ENCODE results near the gene STK38. TPM values are rescaled to one million over a fixed set of nuclear protein-coding genes. Genes with fewer than 3 reads are reported as not detected.

STK38 gene
- total and polyA plus RNA-seq, 9 of the 15 experiments (the other 6 are each of a cell fraction or from before 2014, with no cell fraction given), result 5.7 to 28.7 (median 19.5) TPM

GRCh38 chr6:36491378-36491965 lies 55.8 kb downstream of the STK38 start (continued):
- no peak for TF ChIP-seq NR2C2 (CRISPR knock-in tag; IDR thresholded peaks at IDR 0.05)
- TF ChIP-seq NR2C2 (tag; IDR thresholded peaks at IDR 0.05), result no peak
- TF ChIP-seq BCL6 (CRISPR knock-in tag; IDR thresholded peaks at IDR 0.05), result no peak
- TF ChIP-seq ZBTB1 (CRISPR knock-in tag; IDR thresholded peaks at IDR 0.05; ENCODE audit: borderline replicate concordance, low read depth), result no peak

- CTCF ChIA-PET (ENCODE audit: low intra/inter-chr PET ratio), result no interaction called here
- Histone ChIP-seq H3K4me1 (replicated peaks in 1 of 2; ENCODE audit: control insufficient read depth in 2 of 2, insufficient read depth in 2 of 2, low read length in 2 of 2) (no peaks in the 10 kb centered on the region), H3K9ac (ENCODE audit: insufficient read depth in 1 of 2, low read depth in 2 of 2, low read length in 2 of 2) (no peak overlapping the region), H3K79me2 (ENCODE audit: control insufficient read depth, insufficient read depth, low read length) (no peaks in the 10 kb centered on the region), H3K9me3 (replicated peaks; ENCODE audit: control insufficient read depth, insufficient read depth, low read depth, low read length) (no peaks in the 10 kb centered on the region), H2AFZ (ENCODE audit: low read depth, low read length) (no peak overlapping the region), H3K27ac (ENCODE audit: extremely low read depth, low read depth, low read length) (no peak overlapping the region), H3K27me3 (ENCODE audit: control insufficient read depth in 2 of 2, insufficient read depth in 2 of 2, low read length in 2 of 2) (no peaks in the 10 kb centered on the region), H3K36me3 (ENCODE audit: control insufficient read depth, insufficient read depth, low read length) (peaks cover 72% of the 10 kb centered on the region), H3K4me2 (ENCODE audit: insufficient read depth, low read length) (no peak overlapping the region), H3K4me3 (no peak overlapping the region), H4K20me1 (replicated peaks; ENCODE audit: control insufficient read depth, insufficient read depth, low read length) (no peaks in the 10 kb centered on the region), H3K9me1 (ENCODE audit: control insufficient read depth, insufficient read depth, low read length) (peaks cover 2% of the 10 kb centered on the region)
- no TSS peak for BruUV-seq (replicated peaks)
- ATAC-seq (no peak), FAIRE-seq (no peak), DNase-seq (ENCODE audit: extremely low read depth in 1 of 4, low spot score in 3 of 4) (no peak)
- 75% methylated on average over 4 of the region's 4 CpGs for WGBS (ENCODE audit: insufficient coverage, low coverage, missing lambda C conversion rate)
- intact Hi-C loops (cut with micrococcal nuclease) (no loop called here), in situ Hi-C loops (cut with MboI) (no loop called here)
- no peak for TF ChIP-seq ZBTB2 (IDR thresholded peaks at IDR 0.05)
- TF ChIP-seq ATF2 (CRISPR knock-in tag; IDR thresholded peaks at IDR 0.05), result no peak
- no peak for TF ChIP-seq ZNF695 (CRISPR knock-in tag; IDR thresholded peaks at IDR 0.05)
- TF ChIP-seq HDAC2 (IDR thresholded peaks at IDR 0.05), result no peak
- TF ChIP-seq ZKSCAN8 (CRISPR knock-in tag; IDR thresholded peaks at IDR 0.05), result no peak
- no peak for TF ChIP-seq NR3C1 (CRISPR knock-in tag; IDR thresholded peaks at IDR 0.05)
- TF ChIP-seq ATF4 (CRISPR knock-in tag; IDR thresholded peaks at IDR 0.05), result no peak
- TF ChIP-seq ZNF217 (CRISPR knock-in tag; IDR thresholded peaks at IDR 0.05), result no peak
- TF ChIP-seq MXI1 (IDR thresholded peaks at IDR 0.05; ENCODE audit: low read depth, low read length), result no peak
- no peak for TF ChIP-seq CAMTA2 (CRISPR knock-in tag; conservative IDR thresholded peaks at IDR 0.05)
- POLR2A ChIA-PET, result interaction anchor here (0.6 to 2.8 kb wide), 5 partner anchors 9 to 106 kb away, joined by 3 to 19 read pairs (median 4); no protein-coding TSS in a partner anchor
Measured at GRCh38 chr6:36489426-36489825, 57.9 kb downstream of the STK38 start.

All from K562 (cell line).